ENCODE data around the gene C1orf159.
"Not testable (repeated sequence)": the region's sequence is repeated elsewhere in the genome, so short reads cannot be mapped to it uniquely, and the experiment has no call there.

The C1orf159 gene

GRCh38 chr1:1079408-1080121, 36.3 kb downstream of the C1orf159 start:
- FAIRE-seq = peak; percentile 97

- FAIRE-seq = not testable (repeated sequence)
These were observed 38.5 kb downstream of the C1orf159 start for GRCh38 chr1:1077396-1077795.

GRCh38 chr1:1075148-1075935, 40.5 kb downstream of the C1orf159 start:
- FAIRE-seq = no peak

DNA sequence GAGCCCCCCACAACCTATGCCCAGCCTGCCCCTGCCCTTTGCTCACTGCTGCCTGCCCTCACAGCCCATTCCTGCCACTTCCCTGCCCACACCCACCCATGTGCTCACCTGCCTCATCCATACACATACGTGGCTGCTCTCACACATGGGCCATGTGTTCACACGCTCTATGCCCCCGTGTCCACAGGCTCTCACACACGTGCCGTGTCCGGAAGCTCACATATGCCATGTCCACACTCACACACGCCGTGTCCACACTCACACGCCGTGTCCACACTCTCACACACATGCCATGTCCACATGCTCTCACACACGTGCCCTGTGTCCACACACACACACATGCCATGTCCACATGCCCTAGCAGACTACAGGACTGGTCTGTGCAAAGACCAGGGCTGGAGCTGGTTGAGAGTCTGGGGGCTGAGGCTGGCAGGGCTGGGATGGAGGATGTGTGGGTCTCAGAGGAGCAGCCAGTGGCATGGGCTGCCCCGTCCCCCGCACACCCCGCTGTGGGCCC, 41.2 kb downstream of the C1orf159 start:
- no peak for FAIRE-seq

DNA sequence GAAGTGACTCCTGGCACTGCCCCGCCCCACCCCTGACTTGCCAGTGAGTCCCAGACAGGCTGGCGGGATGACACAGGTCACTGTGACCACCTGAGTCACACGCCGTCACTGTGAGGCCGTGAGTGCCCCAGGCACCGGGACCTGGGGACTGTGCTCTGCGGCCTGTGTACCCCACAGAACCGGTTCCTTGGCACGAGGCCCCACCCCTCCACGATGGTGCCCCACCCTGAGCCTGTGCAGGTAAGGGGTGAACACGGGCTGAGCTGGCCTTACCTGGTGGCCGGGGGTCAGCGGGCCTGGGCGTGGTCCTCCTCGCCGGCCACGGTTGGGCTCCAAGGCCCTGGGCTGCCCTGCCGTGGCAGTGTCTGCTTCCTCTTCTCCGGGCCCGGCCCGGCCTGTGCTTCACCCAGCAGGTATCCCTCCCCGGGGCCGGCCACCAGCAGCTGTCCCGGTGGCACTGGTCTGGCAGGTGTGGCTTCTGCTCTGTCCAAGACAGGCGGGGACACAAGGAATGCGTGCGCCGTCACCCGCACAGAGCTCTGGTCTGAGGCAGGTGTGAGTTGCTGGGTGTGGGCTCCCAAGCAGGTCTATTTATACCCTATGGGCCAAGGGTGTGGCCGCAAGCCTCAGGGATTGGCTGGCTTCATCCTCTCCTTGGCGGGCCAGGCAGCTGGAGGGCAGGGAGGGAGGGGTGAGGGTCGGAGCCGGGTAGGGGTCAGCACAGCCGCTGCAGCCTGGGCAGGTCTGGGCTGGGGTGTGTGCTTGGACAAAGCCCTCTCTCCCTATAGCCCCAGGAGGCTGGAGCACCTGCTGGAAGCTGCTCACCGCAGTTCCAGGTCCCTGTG, 41.9 kb downstream of the C1orf159 start, which contains the start of gene RNF223:
Gene RNF223 (minus strand): TSS at position 564 of the 845 bp plus-strand sequence. CDS start 1,740 bp downstream, outside the sequence.
- no peak for FAIRE-seq

DNA sequence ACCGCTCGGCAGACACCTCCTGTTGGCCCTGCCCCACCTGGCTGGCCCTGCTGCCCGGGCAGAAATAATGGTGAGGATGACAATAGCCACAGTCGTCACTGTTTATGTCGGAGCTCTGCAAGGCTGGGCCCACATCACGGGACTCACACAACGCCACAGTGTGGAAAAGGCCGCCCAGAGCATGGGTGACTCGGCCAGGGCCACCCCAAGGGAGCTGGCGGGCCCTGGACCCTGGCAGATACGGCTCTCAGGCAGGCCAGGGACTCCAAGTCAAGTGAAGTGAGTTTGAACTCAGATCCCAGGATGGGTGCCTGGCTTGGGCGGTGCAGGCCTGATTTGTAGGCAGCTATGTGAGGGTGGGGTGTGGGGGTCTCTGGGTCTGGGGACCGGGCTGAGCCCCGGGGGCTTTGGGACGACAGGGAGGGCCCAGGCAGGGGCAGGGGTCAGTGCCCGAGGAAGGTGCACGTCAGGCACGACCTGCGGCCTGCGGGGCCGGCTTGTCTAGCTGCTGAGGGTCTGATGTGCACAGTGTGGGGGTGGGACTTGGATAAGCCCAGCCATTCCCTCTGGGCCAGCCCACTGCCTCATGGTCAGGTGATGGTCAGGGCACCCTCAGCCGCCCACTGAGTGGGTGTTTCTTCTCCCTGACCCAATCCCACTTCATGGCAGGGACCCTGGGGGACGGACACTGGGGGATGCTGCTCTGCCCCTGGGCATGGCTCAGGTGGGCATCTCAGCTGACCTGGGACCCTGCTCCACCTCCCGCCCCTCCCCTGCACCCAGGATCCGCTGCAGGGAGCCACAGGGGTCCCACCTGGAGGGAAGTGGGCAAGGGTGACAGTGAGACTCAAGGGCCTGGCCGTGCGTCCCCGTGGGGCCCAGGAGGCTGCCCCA, 42.8 kb downstream of the C1orf159 start:
- FAIRE-seq = no peak

DNA sequence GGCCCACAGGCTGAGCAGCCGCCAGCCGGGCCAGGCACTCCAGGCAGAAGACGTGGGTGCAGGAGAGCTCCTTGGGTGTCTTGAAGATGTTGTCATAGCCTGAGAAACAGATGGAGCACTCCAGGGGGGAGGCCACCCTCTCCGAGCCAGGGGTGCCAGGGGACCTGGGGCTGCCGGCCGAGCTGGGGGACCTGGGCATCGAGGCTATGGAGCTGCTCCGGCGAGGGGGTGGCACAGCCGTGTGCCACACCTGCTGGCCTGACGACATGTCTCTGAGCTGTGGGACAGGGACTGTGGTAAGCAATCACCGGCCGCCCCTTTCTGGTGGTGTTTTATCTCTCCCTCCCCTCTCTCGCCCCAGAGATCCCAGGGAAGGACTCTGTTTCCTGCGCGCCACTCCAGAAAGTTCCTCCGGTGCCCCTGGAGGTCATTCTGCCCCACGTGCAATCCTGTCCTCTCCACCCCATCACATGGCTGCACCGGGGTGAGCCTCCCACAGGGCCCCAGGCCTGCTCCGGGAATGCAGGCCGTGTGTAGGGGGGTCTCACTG, 43.5 kb downstream of the C1orf159 start:
- no peak for FAIRE-seq

DNA sequence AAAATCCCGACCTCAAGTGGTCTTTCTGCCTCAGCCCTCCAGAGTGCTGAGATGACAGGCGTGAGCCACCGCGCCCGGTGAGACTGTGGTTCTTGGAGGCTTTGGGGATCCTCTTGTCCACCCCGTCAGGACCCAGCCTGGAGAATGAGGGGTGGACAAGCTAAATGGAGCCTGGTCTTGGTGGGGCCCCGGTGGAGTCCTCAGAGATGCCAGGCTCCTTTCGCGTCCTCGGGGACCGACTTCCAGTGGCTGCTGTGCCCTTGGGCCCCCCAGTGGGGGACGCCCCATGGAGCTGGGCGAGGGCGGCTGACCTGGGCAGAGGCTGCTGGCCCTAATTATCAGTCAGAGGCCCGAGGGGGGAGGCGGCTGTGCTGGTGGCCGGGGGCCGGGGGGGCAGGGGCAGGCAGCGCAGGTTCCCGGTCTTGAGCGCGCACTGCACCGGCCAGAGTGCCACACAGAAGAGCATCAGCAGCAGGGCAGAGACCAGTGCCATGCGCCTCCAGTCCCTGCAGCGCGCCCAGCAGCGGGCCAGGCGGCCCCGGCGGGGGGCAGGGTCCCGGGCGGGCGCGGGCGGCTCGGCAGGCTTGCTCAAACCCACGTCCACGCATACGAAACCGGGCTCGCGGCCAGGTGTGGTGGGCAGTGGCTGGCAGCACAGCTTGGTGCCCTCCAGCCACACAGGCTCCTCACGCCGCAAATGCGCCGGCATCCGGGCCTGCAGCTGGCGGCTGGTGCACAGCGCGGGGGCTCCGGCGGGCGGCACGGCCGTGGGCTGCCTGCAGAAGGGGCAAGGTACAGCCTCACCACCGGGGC, 44.2 kb downstream of the C1orf159 start:
- no peak for FAIRE-seq

GRCh38 chr1:1069711-1070676, 45.9 kb downstream of the C1orf159 start:
- FAIRE-seq = no peak

DNA sequence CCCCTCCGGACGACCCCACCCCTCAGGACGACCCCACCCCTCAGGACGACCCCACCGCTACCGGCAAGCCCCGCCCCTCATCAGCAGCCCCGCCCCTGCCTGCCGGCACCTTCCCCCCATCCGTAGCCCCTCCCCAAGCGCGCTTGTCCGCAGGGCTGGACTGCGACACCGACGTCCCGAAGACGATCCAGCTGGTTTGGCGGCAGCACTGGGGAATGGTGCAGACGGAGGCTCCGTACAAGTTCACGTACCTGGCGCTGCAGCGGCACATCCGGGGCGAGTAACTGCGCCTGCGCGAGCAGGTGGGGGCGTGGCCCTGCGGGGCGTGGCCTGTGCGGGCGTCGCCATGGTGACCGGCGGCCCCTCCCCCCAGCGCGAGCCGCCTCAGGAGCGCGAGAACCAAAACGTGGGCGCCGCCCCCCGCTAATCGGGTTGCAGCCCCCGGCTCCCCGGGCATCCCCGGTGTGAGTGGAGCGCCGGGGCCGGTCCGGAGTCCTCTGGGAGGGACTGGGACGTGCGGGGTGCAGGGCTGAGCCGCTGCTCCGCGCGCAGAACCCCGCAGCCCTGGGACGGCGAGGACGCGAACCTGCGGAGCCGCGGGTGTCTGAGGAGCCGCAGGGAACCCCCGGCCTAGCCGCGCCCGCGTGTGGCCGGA, 46.7 kb downstream of the C1orf159 start:
- no peak for FAIRE-seq

DNA sequence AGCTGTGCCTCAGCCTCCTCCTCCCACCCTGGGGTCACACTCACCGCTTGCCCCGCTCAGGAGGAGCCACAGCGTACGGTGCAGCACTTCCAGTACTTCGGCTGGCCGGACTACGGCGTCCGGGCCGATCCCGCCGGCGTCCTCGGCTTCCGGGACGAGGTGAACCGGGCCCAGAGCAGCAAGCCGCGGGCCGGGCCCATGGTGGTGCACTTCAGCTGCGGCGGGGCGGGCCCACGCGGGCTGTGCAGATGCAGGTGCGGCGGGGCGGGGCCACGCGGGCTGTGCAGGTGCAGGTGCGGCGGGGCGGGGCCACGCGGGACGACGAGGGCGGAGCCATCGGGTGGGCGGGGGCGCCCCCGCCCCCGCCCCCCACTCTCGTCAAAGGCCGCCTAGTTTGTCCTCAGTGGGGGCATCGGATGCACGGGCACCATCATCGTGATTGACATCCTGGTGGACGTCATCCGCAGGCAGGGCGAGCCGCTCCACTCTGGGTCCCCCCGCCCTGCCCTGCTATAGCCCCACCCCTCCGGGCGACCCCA, 47.3 kb downstream of the C1orf159 start:
- FAIRE-seq = no peak

DNA sequence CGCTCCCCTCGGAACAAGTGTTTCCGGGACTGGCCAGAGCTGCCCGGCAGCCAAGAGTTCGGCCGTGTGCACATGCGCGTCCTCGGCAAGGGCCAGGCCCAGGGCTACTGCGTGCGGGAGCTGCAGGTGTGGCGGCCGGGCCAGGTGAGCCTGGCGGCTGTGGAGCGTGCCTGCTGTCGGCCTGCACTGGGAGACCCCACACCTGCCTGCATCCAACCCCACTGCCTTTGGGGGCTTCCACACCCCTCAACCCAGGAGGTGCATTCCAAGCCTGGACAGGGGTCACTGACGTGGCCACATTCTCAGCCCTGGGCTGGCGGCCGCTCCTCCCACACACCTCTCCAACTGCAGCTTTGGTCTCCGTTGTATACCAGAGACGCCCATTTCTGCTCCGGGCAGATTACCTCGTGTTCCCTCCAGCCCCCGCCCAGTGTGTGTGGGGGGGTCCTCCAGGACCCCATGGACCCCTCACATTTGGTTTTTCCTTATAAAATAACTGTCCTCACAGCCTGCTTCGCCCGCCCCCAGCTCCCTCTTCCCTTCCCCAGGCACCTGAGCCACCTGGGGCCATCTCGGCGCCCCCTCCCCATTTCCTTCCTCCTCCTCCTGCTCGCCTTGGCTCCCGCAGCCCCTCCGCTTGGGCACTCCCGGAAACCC, 47.9 kb downstream of the C1orf159 start:
- no peak for FAIRE-seq

- no peak for FAIRE-seq
These were observed 48.5 kb downstream of the C1orf159 start for GRCh38 chr1:1067284-1067859.

DNA sequence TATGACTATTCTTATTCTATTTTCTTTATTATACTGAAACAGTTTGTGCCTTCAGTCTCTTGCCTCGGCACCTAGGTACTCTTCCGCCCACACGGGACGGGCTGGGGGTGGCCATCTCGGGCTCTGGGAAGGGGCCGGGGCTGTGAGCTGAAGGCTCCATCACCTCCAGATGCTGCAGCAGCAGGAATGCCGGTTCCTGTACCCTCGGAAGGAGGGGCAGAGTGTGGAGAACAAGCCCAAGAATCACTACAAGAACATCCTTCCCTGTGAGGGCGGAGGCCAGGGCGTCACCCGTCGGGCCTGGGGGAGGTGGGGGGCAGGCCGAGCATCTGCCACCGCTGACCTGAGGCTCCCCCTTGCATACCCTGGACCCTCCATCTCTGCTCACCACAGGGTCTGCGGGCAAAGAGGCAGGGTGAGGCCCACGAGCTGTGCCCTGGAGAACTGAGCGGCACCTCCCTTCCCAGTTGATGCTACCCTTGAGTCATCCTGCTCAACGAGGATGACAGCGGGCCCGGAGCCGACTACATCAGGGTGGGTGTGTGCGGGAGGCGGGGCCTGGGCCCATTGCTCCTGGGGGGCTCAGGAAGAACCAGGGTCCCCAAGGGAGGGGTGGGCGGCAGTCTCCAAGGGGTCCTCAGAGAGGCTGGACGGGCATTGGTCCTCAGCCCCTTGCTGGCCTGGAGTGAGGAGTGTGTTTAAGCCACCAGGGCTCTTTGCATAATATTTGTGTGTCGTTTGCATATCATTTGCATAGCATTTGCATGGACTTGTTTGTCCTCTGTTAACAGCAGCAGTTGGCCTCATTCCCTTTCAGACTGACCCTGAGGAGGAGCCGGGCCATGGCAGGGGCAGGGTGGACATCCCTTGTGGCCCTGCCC, 49.2 kb downstream of the C1orf159 start:
- no peak for FAIRE-seq

DNA sequence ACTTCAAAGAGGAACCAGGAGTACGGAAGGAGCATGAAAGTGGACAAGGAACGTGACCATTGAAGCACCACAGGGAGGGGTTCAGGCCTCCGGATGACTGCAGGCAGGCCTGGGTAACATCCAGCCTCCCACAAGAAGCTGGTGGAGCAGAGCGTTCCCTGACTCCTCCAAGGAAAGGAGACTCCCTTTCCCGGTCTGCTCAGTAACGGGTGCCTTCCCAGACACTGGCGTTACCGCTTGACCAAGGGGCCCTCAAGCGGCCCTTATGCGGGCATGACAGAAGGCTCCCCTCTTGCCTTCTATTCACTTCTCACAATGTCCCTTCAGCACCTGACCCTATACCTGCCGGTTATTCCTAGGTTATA, 50.0 kb downstream of the C1orf159 start:
- peak; percentile 95 for FAIRE-seq

DNA sequence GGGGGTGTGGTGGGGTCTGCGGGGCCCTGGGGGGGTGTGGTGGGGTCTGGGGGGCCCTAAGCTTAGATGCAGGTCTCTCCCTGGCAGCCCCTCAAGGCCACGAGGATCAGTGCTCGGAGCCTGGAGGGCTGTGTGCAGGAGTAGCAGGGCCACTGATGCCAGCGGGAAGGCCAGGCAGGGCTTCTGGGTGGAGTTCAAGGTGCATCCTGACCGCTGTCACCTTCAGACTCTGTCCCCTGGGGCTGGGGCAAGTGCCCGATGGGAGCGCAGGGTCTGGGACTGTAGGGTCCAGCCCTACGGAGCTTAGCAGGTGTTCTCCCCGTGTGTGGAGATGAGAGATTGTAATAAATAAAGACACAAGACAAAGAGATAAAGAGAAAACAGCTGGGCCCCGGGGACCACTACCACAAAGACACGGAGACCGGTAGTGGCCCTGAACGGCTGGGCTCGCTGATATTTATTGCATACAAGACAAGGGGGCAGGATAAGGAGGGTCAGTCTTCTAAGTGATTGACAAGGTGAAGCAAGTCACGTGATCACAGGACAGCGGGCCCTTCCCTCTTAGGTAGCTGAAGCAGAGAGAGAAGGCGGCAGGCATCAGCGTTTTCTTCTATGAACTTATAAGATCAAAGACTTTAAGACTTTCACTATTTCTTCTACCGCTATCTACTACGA, 50.5 kb downstream of the C1orf159 start:
- FAIRE-seq = no peak

All from G401.6 (cell line).